ENCODE measurements around the gene SIGLEC9.

- TF ChIP-seq CTCF (IDR thresholded peaks at IDR 0.05) = no peak
- TF ChIP-seq POLR2A (IDR thresholded peaks at IDR 0.05) = no peak
Measured at GRCh38 chr19:51144482-51145045, 19.9 kb downstream of the SIGLEC9 start.
